K562 (cell line): ENCODE data around the gene RIT1. TPM values are rescaled to one million over a fixed set of nuclear protein-coding genes. Genes with fewer than 3 reads are reported as not detected.

Source experiments
- ARID1B ChIP-seq: fragments of 450-650 bp; IDR thresholded peaks from 2 replicates; pipeline ENCODE4 v1.6.1; 2016; ENCODE audit warnings: antibody characterized with exemption, mild to moderate bottlenecking, inconsistent platforms
- ATF7 ChIP-seq: fragments of 450-650 bp; IDR thresholded peaks from 2 replicates; pipeline ENCODE4 v1.7.1; 2014; ENCODE audit warnings: mild to moderate bottlenecking, moderate library complexity
- FOXJ3 ChIP-seq: sonication (generic); formaldehyde crosslinking; IDR thresholded peaks from 2 replicates; pipeline ENCODE4 v1.4.0; 2020; ENCODE audit warnings: mild to moderate bottlenecking, missing genetic modification reagents
- HDAC1 ChIP-seq, 2 experiments: fragments of 450-650 bp; IDR thresholded peaks; 2 replicates each; pipeline ENCODE4 v1.6.1; 2016 to 2017; ENCODE audit warnings: inconsistent platforms in 1 of 2, mild to moderate bottlenecking in 1 of 2, moderate library complexity in 1 of 2
- KLF1 ChIP-seq: fragments of 450-650 bp; IDR thresholded peaks from 2 replicates; pipeline ENCODE4 v1.6.1; 2016; ENCODE audit warnings: missing genetic modification characterization, missing compliant biosample characterization
- MBD2 ChIP-seq: sonication (generic); IDR thresholded peaks from 2 replicates; pipeline ENCODE4 v1.6.1; 2016; ENCODE audit warnings: low read depth, borderline replicate concordance
- POLR3G ChIP-seq: IDR thresholded peaks from 2 replicates; pipeline ENCODE4 v1.6.1; 2011; ENCODE audit not compliant: insufficient read length, insufficient replicate concordance; ENCODE audit errors: extremely low read depth
- RFX5 ChIP-seq: IDR thresholded peaks from 2 replicates; pipeline ENCODE4 v1.6.1; 2011; ENCODE audit warnings: low read depth, mild to moderate bottlenecking, improper control_type of control experiment, low read length
- SMAD3 ChIP-seq: fragments of 450-650 bp; formaldehyde crosslinking; conservative IDR thresholded peaks from 2 replicates; pipeline ENCODE4 v1.4.0; 2020; ENCODE audit warnings: mild to moderate bottlenecking
- ZFX ChIP-seq: sonication (generic); formaldehyde crosslinking; IDR thresholded peaks from 2 replicates; pipeline ENCODE4 v1.8.0; 2022; ENCODE audit warnings: mild to moderate bottlenecking, missing genetic modification reagents, moderate library complexity
- ZNF311 ChIP-seq: fragments of 250-450 bp; sonication (Bioruptor Pico); IDR thresholded peaks from 2 replicates; pipeline ENCODE4 v1.4.0; 2020; ENCODE audit warnings: mild to moderate bottlenecking, moderate library complexity
- ZNF778 ChIP-seq: fragments of 450-650 bp; formaldehyde crosslinking; IDR thresholded peaks from 2 replicates; pipeline ENCODE4 v1.4.0; 2020; ENCODE audit warnings: mild to moderate bottlenecking, moderate library complexity
- polyA plus RNA-seq, 8 experiments: library from polyadenylated mRNA; depleted of rRNA in 4 of 8; stranded (reverse) in 5 of 8; unstranded in 3 of 8; fragments of >200 nt; fragmentation: Nextera tagmentation in 2 of 8; fragmentation: Illumina TruSeq in 1 of 8; extraction: Ambion mirVana in 2 of 8; extraction: Trizol in 1 of 8; gene quantifications; 2 replicates each; pipeline versions ENCODE4 v1.2.1 to v1.2.3, GENCODE V29; 2011 to 2014; ENCODE audit warnings: inconsistent platforms in 1 of 8, missing spikeins in 1 of 8
- total RNA-seq, 7 experiments: library from RNA; depleted of rRNA in 6 of 7; stranded (reverse); fragments of >200 nt in 6 of 7; fragmentation: Illumina TruSeq in 2 of 7; extraction: Trizol in 2 of 7; gene quantifications; 2 replicates each; pipeline versions ENCODE4 v1.2.1 to v1.2.3, GENCODE V29; 2011 to 2021; ENCODE audit warnings: low replicate concordance in 1 of 7
- TF ChIP-seq, protein P1 (sequence below): fragments of 450-650 bp; IDR thresholded peaks from 2 replicates; pipeline ENCODE4 v1.6.1; 2017; ENCODE audit warnings: mild to moderate bottlenecking, moderate library complexity
- TF ChIP-seq, protein P2 (sequence below), 2 experiments: fragments of 450-650 bp; conservative IDR thresholded peaks; 2 replicates each; pipeline ENCODE4 v1.6.1; 2017; ENCODE audit warnings: mild to moderate bottlenecking in 2 of 2, moderate library complexity in 2 of 2
- TF ChIP-seq, protein P3 (sequence below): fragments of 450-650 bp; IDR thresholded peaks from 2 replicates; pipeline ENCODE4 v1.6.1; 2018; ENCODE audit not compliant: partially characterized antibody
- TF ChIP-seq, protein P4 (sequence below): sonication (generic); IDR thresholded peaks from 2 replicates; pipeline ENCODE4 v1.6.1; 2016

Gene RIT1
- total and polyA plus RNA-seq, 9 of the 15 experiments (the other 6 are each of a cell fraction or from before 2014, with no cell fraction given) = 13.5 to 57.6 (median 22.9) TPM

DNA sequence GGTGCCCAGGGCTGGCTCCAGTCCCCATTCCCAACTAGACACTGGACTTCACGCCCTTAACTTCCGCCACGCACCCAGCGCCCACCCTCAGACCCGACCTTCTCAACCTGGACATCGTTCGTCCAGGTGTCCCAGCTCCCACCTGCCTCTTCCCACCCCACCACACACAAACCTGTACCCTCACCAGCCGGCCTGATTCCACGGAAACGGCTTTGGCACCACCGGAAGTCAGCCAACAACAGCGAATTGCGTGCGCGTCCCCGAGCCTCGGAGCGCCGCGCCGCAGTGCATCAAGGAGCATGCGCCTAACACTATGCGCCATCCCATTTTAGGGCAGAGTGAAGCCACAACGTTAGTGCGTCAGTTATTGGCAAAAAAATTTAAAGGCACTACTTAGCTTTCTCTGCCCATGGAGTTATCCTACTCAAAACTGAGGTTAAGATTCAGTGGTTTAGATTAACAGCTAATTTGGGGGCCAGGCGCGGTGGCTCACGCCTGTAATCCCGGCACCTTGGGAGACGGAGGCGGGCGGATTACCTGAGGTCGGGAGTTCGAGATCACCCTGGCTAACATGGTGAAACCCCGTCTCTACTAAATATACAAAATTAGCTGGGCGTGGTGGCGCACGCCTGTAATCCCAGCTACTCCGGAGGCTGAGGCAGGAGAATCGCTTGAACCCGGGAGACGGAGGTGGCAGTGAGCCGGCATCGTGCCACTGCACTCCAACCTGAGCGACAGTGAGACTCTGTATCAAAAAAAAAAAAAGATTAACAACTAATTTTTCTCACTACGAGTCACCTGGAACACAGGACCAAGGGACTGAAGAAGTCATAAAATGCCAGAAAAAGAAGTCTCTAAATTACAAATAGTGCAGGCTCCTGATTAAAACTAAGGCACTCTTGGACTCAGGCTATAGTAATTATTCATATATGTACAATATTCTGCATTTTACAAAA, 53.9 kb downstream of the RIT1 start, which contains the start of gene GON4L (continued):
- TF ChIP-seq FOXJ3 (CRISPR knock-in tag) (no peak), HDAC1 (IDR thresholded peaks at IDR 0.05) (peak in 1 of 2 experiments; percentile 96; a peak in 2 of 4 replicates), ZNF311 (no peak), ATF7 (peak; percentile 95), MBD2 (peak; percentile 20; the same call in 1 of the 2 replicates), ZFX (CRISPR knock-in tag) (0 out of 2 replicates have a peak, but pooled peaks have one; percentile 42), POLR3G (no peak), ZNF778 (CRISPR knock-in tag) (no peak), ARID1B (no peak), RFX5 (no peak), KLF1 (tag) (no peak), SMAD3 (CRISPR knock-in tag) (no peak)
- TF ChIP-seq, protein P1, sequence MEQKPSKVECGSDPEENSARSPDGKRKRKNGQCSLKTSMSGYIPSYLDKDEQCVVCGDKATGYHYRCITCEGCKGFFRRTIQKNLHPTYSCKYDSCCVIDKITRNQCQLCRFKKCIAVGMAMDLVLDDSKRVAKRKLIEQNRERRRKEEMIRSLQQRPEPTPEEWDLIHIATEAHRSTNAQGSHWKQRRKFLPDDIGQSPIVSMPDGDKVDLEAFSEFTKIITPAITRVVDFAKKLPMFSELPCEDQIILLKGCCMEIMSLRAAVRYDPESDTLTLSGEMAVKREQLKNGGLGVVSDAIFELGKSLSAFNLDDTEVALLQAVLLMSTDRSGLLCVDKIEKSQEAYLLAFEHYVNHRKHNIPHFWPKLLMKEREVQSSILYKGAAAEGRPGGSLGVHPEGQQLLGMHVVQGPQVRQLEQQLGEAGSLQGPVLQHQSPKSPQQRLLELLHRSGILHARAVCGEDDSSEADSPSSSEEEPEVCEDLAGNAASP = no peak
- TF ChIP-seq, protein P2, sequence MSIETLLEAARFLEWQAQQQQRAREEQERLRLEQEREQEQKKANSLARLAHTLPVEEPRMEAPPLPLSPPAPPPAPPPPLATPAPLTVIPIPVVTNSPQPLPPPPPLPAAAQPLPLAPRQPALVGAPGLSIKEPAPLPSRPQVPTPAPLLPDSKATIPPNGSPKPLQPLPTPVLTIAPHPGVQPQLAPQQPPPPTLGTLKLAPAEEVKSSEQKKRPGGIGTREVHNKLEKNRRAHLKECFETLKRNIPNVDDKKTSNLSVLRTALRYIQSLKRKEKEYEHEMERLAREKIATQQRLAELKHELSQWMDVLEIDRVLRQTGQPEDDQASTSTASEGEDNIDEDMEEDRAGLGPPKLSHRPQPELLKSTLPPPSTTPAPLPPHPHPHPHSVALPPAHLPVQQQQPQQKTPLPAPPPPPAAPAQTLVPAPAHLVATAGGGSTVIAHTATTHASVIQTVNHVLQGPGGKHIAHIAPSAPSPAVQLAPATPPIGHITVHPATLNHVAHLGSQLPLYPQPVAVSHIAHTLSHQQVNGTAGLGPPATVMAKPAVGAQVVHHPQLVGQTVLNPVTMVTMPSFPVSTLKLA (conservative IDR thresholded peaks at IDR 0.05) = peak; percentile 47 to 80; a peak in 3 of 4 replicates
- TF ChIP-seq, protein P3, sequence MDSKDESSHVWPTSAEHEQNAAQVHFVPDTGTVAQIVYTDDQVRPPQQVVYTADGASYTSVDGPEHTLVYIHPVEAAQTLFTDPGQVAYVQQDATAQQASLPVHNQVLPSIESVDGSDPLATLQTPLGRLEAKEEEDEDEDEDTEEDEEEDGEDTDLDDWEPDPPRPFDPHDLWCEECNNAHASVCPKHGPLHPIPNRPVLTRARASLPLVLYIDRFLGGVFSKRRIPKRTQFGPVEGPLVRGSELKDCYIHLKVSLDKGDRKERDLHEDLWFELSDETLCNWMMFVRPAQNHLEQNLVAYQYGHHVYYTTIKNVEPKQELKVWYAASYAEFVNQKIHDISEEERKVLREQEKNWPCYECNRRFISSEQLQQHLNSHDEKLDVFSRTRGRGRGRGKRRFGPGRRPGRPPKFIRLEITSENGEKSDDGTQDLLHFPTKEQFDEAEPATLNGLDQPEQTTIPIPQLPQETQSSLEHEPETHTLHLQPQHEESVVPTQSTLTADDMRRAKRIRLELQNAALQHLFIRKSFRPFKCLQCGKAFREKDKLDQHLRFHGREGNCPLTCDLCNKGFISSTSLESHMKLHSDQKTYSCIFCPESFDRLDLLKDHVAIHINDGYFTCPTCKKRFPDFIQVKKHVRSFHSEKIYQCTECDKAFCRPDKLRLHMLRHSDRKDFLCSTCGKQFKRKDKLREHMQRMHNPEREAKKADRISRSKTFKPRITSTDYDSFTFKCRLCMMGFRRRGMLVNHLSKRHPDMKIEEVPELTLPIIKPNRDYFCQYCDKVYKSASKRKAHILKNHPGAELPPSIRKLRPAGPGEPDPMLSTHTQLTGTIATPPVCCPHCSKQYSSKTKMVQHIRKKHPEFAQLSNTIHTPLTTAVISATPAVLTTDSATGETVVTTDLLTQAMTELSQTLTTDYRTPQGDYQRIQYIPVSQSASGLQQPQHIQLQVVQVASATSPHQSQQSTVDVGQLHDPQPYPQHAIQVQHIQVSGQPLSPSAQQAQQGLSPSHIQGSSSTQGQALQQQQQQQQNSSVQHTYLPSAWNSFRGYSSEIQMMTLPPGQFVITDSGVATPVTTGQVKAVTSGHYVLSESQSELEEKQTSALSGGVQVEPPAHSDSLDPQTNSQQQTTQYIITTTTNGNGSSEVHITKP = peak; percentile 97
- TF ChIP-seq, protein P4, sequence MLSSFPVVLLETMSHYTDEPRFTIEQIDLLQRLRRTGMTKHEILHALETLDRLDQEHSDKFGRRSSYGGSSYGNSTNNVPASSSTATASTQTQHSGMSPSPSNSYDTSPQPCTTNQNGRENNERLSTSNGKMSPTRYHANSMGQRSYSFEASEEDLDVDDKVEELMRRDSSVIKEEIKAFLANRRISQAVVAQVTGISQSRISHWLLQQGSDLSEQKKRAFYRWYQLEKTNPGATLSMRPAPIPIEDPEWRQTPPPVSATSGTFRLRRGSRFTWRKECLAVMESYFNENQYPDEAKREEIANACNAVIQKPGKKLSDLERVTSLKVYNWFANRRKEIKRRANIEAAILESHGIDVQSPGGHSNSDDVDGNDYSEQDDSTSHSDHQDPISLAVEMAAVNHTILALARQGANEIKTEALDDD = peak; percentile 66
